HepG2 (cell line): ENCODE measurements around the gene SNN. TPM values are rescaled to one million over a fixed set of nuclear protein-coding genes. Genes with fewer than 3 reads are reported as not detected.
A peak's percentile ranks its signal among the peaks of the same experiment; 100 is the strongest.

Experiments
- AKNA ChIP-seq: sonication (generic); formaldehyde crosslinking; IDR thresholded peaks from 2 replicates; pipeline ENCODE4 v1.4.0; 2020; ENCODE audit warnings: missing genetic modification reagents, borderline replicate concordance
- FOXJ3 ChIP-seq: sonication (generic); formaldehyde crosslinking; IDR thresholded peaks from 2 replicates; pipeline ENCODE4 v1.4.0; 2020; ENCODE audit warnings: missing genetic modification reagents, mild to moderate bottlenecking, borderline replicate concordance
- HCFC1 ChIP-seq: fragments of 150-350 bp; IDR thresholded peaks from 2 replicates; pipeline ENCODE4 v1.6.1; 2014; ENCODE audit warnings: low read depth, low read length
- ZKSCAN1 ChIP-seq: fragments of 150-350 bp; IDR thresholded peaks from 2 replicates; pipeline ENCODE4 v1.6.1; 2014; ENCODE audit warnings: low read length
- ZNF224 ChIP-seq: sonication (generic); formaldehyde crosslinking; IDR thresholded peaks from 2 replicates; pipeline ENCODE4 v1.5.0; 2020; ENCODE audit warnings: mild to moderate bottlenecking, missing genetic modification reagents
- ZNF235 ChIP-seq: sonication (generic); formaldehyde crosslinking; IDR thresholded peaks from 2 replicates; pipeline ENCODE4 v1.8.1; 2023; ENCODE audit warnings: mild to moderate bottlenecking, missing genetic modification reagents, borderline replicate concordance
- ZNF24 ChIP-seq: fragments of 450-650 bp; IDR thresholded peaks from 2 replicates; pipeline ENCODE4 v1.6.1; 2017; ENCODE audit warnings: antibody characterized with exemption, mild to moderate bottlenecking
- ZNF251 ChIP-seq: sonication (generic); formaldehyde crosslinking; IDR thresholded peaks from 2 replicates; pipeline ENCODE4 v1.9.0; 2021; ENCODE audit warnings: mild to moderate bottlenecking, missing genetic modification reagents
- ZNF33B ChIP-seq: sonication (generic); formaldehyde crosslinking; IDR thresholded peaks from 2 replicates; pipeline ENCODE4 v1.5.1; 2020; ENCODE audit warnings: mild to moderate bottlenecking, missing genetic modification reagents
- ZNF503 ChIP-seq: sonication (generic); formaldehyde crosslinking; IDR thresholded peaks from 2 replicates; pipeline ENCODE4 v1.4.0; 2020; ENCODE audit warnings: missing genetic modification reagents
- ZNF780A ChIP-seq: sonication (generic); formaldehyde crosslinking; IDR thresholded peaks from 2 replicates; pipeline ENCODE4 v1.8.0; 2022; ENCODE audit warnings: mild to moderate bottlenecking, missing genetic modification reagents, moderate library complexity
- polyA plus RNA-seq, 8 experiments: library from polyadenylated mRNA; depleted of rRNA in 3 of 8; stranded (reverse) in 7 of 8; unstranded in 1 of 8; fragments of >200 nt; fragmentation: Illumina TruSeq in 4 of 8; extraction: Trizol in 4 of 8; gene quantifications; 2 replicates each; pipeline versions ENCODE4 v1.2.1 to v1.2.3, GENCODE V29; 2011 to 2016; ENCODE audit warnings: low read depth in 4 of 8, missing spikeins in 1 of 8, mixed read lengths in 1 of 8; ENCODE audit not compliant: insufficient read depth in 1 of 8
- total RNA-seq, 5 experiments: library from RNA; depleted of rRNA; stranded (reverse); fragments of >200 nt; fragmentation: Illumina TruSeq; extraction: Trizol; gene quantifications; 2 replicates each; pipeline ENCODE4 v1.2.3, GENCODE V29; 2016; ENCODE audit warnings: low read depth in 1 of 5
- TF ChIP-seq, protein P1 (sequence below): sonication (generic); formaldehyde crosslinking; IDR thresholded peaks from 2 replicates; pipeline ENCODE4 v1.4.0; 2020; ENCODE audit warnings: mild to moderate bottlenecking, missing genetic modification reagents, borderline replicate concordance
- TF ChIP-seq, protein P2 (sequence below): IDR thresholded peaks from 2 replicates; pipeline ENCODE4 v1.6.1; 2012; ENCODE audit warnings: low read depth, low read length, improper control_type of control experiment

SNN gene
- total and polyA plus RNA-seq, 2 of the 13 experiments (the other 11 are each of a cell fraction or from before 2014, with no cell fraction given) = 5.2 to 8.4 TPM

GRCh38 chr16:11639925-11640899 lies 28.0 kb upstream of the SNN start (continued):
- TF ChIP-seq, protein P1, sequence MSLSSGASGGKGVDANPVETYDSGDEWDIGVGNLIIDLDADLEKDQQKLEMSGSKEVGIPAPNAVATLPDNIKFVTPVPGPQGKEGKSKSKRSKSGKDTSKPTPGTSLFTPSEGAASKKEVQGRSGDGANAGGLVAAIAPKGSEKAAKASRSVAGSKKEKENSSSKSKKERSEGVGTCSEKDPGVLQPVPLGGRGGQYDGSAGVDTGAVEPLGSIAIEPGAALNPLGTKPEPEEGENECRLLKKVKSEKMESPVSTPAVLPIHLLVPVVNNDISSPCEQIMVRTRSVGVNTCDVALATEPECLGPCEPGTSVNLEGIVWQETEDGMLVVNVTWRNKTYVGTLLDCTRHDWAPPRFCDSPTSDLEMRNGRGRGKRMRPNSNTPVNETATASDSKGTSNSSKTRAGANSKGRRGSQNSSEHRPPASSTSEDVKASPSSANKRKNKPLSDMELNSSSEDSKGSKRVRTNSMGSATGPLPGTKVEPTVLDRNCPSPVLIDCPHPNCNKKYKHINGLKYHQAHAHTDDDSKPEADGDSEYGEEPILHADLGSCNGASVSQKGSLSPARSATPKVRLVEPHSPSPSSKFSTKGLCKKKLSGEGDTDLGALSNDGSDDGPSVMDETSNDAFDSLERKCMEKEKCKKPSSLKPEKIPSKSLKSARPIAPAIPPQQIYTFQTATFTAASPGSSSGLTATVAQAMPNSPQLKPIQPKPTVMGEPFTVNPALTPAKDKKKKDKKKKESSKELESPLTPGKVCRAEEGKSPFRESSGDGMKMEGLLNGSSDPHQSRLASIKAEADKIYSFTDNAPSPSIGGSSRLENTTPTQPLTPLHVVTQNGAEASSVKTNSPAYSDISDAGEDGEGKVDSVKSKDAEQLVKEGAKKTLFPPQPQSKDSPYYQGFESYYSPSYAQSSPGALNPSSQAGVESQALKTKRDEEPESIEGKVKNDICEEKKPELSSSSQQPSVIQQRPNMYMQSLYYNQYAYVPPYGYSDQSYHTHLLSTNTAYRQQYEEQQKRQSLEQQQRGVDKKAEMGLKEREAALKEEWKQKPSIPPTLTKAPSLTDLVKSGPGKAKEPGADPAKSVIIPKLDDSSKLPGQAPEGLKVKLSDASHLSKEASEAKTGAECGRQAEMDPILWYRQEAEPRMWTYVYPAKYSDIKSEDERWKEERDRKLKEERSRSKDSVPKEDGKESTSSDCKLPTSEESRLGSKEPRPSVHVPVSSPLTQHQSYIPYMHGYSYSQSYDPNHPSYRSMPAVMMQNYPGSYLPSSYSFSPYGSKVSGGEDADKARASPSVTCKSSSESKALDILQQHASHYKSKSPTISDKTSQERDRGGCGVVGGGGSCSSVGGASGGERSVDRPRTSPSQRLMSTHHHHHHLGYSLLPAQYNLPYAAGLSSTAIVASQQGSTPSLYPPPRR (CRISPR knock-in tag) = no peak
- peak; percentile 64; the same call in 1 of the 2 replicates for TF ChIP-seq FOXJ3
- TF ChIP-seq ZNF780A (CRISPR knock-in tag) = 0 out of 2 replicates have a peak, but pooled peaks have one; percentile 81
- no peak for TF ChIP-seq ZKSCAN1
- TF ChIP-seq ZNF235 (CRISPR knock-in tag) = no peak
- TF ChIP-seq, protein P2, sequence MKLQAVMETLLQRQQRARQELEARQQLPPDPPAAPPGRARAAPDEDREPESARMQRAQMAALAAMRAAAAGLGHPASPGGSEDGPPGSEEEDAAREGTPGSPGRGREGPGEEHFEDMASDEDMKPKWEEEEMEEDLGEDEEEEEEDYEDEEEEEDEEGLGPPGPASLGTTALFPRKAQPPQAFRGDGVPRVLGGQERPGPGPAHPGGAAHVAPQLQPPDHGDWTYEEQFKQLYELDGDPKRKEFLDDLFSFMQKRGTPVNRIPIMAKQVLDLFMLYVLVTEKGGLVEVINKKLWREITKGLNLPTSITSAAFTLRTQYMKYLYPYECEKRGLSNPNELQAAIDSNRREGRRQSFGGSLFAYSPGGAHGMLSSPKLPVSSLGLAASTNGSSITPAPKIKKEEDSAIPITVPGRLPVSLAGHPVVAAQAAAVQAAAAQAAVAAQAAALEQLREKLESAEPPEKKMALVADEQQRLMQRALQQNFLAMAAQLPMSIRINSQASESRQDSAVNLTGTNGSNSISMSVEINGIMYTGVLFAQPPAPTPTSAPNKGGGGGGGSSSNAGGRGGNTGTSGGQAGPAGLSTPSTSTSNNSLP = peak; percentile 52; the same call in 1 of the 2 replicates
- no peak for TF ChIP-seq AKNA (CRISPR knock-in tag)
- TF ChIP-seq ZNF503 (CRISPR knock-in tag) = no peak
- TF ChIP-seq ZNF24 = 0 out of 2 replicates have a peak, but pooled peaks have one; percentile 38
- TF ChIP-seq ZNF251 = no peak
- 0 out of 2 replicates have a peak, but pooled peaks have one; percentile 73 for TF ChIP-seq ZNF224 (CRISPR knock-in tag)
- TF ChIP-seq HCFC1 = no peak
- no peak for TF ChIP-seq ZNF33B (CRISPR knock-in tag)
